Activated B cell treated with CpG ODN at 0.5 μM for 24 hours (primary cell): Measurements from ENCODE around the gene ENAM. TPM values are rescaled to one million over a fixed set of nuclear protein-coding genes. Genes with fewer than 3 reads are reported as not detected.
A peak's percentile ranks its signal among the peaks of the same experiment; 100 is the strongest.
"Not testable (repeated sequence)": the region's sequence is repeated elsewhere in the genome, so short reads cannot be mapped to it uniquely, and the experiment has no call there.

Source experiments
- ATAC-seq: fragments of 200-7000 bp; cut with Tn5 transposase; one replicate; pipeline ENCODE4 v1.10.0; 2021; ENCODE audit warnings: low read depth, mild to moderate bottlenecking, moderate library complexity
- CTCF ChIA-PET: fragments of 350-600 bp; sonication (Branson Sonifier 250); formaldehyde crosslinking; loops from one replicate; lab custom pipeline; 2021; ENCODE audit warnings: antibody characterized with exemption; lab: Charles Lee
- POLR2A ChIA-PET: fragments of 350-600 bp; sonication (Branson Sonifier 250); formaldehyde crosslinking; loops from one replicate; lab custom pipeline; 2021; ENCODE audit warnings: antibody characterized with exemption; lab: Charles Lee
- DNase-seq: peaks from one replicate; pipeline ENCODE4 v3.0.0; 2022
- H3K27ac Mint-ChIP-seq: one replicate; pipeline ENCODE4 v1.8.0; 2020; ENCODE audit warnings: mixed read lengths
- H3K27me3 Mint-ChIP-seq: one replicate; pipeline ENCODE4 v1.8.0; 2021; ENCODE audit warnings: mixed read lengths
- H3K36me3 Mint-ChIP-seq: one replicate; pipeline ENCODE4 v1.8.0; 2021; ENCODE audit warnings: low read depth, mixed read lengths
- H3K4me1 Mint-ChIP-seq: one replicate; pipeline ENCODE4 v1.8.0; 2021; ENCODE audit warnings: mixed read lengths
- H3K4me3 Mint-ChIP-seq: one replicate; pipeline ENCODE4 v1.8.0; 2020; ENCODE audit warnings: mild to moderate bottlenecking, mixed read lengths
- H3K9me3 Mint-ChIP-seq: one replicate; pipeline ENCODE4 v1.8.0; 2020; ENCODE audit warnings: mixed read lengths
- intact Hi-C: fragments of 100-400 bp; cut with micrococcal nuclease; formaldehyde crosslinking; loops from one replicate; pipeline ENCODE4 v1.15.1; 2024
- total RNA-seq: library from RNA; stranded (reverse); gene quantifications from 2 replicates; pipeline ENCODE4 v1.2.3, GENCODE V29; 2022
- TF ChIP-seq, protein P1 (sequence below): fragments of 200-600 bp; IDR thresholded peaks from one replicate; pipeline ENCODE4 v1.8.0; 2022; ENCODE audit warnings: antibody characterized with exemption, mild to moderate bottlenecking

Gene ENAM
- total RNA-seq, 1 donor from 2014 or later = not detected

DNA sequence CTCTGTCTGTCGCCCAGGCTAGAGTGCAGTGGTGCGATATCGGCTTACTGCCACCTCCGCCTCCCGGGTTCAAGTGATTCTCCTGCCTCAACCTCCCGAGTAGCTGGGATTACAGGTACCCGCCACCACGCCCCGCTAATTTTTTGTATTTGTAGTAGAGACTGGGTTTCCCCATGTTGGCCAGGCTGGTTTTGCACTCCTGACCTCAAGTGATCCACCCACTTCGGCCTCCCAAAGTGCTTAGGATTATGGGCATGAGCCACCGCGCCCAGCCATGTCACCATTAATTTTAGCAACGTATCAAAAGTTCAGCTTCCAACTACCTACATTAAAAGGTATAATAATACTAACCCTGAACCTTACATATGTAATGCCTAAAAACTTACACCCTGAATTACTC lies 58.8 kb downstream of the ENAM start:
- Mint-ChIP-seq H3K27ac (peak overlapping the region; percentile 100), H3K27me3 (no peaks in the 10 kb centered on the region), H3K36me3 (peaks cover 34% of the 10 kb centered on the region), H3K9me3 (no peaks in the 10 kb centered on the region), H3K4me3 (peak overlapping the region; percentile 99), H3K4me1 (peaks cover 46% of the 10 kb centered on the region)
- TF ChIP-seq, protein P1, sequence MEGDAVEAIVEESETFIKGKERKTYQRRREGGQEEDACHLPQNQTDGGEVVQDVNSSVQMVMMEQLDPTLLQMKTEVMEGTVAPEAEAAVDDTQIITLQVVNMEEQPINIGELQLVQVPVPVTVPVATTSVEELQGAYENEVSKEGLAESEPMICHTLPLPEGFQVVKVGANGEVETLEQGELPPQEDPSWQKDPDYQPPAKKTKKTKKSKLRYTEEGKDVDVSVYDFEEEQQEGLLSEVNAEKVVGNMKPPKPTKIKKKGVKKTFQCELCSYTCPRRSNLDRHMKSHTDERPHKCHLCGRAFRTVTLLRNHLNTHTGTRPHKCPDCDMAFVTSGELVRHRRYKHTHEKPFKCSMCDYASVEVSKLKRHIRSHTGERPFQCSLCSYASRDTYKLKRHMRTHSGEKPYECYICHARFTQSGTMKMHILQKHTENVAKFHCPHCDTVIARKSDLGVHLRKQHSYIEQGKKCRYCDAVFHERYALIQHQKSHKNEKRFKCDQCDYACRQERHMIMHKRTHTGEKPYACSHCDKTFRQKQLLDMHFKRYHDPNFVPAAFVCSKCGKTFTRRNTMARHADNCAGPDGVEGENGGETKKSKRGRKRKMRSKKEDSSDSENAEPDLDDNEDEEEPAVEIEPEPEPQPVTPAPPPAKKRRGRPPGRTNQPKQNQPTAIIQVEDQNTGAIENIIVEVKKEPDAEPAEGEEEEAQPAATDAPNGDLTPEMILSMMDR = no peak
- ATAC-seq = no peak
- intact Hi-C loops = no loop called here
- ChIA-PET POLR2A (interaction anchor here (0.7 to 2.2 kb wide), 11 partner anchors 9 to 156 kb away, joined by 3 to 12 read pairs (median 4); no protein-coding TSS in a partner anchor), CTCF (interaction anchor here (0.7 to 6.7 kb wide), 4 partner anchors 18 to 261 kb away, joined by 3 to 48 read pairs (median 4); no protein-coding TSS in a partner anchor)
- no peak for DNase-seq

DNA sequence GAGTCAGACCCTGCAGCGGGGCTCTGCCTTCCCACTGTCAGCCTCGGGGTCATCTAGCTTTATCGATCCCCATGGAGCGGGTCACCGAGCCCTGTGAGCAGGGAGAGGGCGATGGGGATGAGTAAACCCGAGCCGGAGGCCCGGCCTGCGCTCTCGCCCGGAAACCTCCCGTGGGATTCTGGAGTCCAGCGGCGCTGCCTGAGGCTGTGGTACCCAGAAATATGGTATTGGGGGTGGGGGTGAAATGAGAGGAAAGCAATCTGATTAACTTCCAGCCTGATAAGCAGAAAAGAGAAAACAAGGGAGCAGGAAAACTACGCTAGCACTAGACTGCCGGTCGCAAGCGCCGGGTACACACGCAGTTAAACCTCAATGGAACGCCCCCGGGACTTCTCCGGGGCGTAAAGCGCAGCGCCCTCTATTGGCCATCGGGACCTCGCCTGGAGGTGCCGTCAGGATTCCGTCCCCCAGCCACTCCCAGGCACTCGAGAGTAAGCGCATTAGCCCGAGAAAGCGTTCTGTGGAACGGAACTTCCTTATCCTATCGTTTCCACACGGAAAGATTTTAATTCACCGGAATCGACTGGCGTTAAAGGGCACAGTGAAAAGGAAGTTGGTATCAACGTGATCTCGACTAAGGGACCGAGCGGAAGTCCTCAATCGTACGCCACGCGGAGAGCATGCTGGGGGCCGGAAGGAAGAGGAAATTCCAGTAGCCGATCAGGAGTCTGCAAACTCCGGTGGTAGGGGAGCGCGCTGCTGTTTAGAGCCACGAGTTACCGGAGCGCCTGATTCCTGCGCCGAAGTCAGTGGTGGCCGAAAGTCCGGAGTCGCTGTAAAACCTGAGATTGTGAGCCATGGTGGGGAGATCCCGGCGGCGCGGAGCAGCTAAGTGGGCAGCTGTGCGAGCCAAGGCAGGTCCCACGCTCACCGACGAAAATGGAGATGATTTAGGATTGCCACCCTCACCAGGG lies 59.6 kb downstream of the ENAM start, which contains the start of gene UTP3:
Gene UTP3 (plus strand): TSS at position 712 of the 974 bp plus-strand sequence. CDS start 146 bp downstream, at position 858.
- Mint-ChIP-seq H3K36me3 (peaks cover 34% of the 10 kb centered on the region), H3K27me3 (no peaks in the 10 kb centered on the region), H3K4me3 (peak within 1 kb of the TSS; percentile 99), H3K9me3 (no peaks in the 10 kb centered on the region), H3K27ac (peak within 1 kb of the TSS; percentile 100), H3K4me1 (peaks cover 48% of the 10 kb centered on the region)
- DNase-seq (peak; percentile 83), ATAC-seq (peak; percentile 88)
- intact Hi-C loops = loop anchor here (1.0 to 2.0 kb wide), 10 partner anchors 8 to 305 kb away; partner anchors contain the start of genes DCK, GRSF1 and MOB1B
- CTCF ChIA-PET = interaction anchor here (0.5 to 6.7 kb wide), 8 partner anchors 17 to 306 kb away, joined by 3 to 48 read pairs (median 4); no protein-coding TSS in a partner anchor
- POLR2A ChIA-PET = interaction anchor here (0.7 to 6.0 kb wide), 23 partner anchors 7 to 305 kb away, joined by 3 to 84 read pairs (median 4); partner anchors contain the start of genes DCK and GRSF1
- TF ChIP-seq, protein P1 = peak; percentile 96

DNA sequence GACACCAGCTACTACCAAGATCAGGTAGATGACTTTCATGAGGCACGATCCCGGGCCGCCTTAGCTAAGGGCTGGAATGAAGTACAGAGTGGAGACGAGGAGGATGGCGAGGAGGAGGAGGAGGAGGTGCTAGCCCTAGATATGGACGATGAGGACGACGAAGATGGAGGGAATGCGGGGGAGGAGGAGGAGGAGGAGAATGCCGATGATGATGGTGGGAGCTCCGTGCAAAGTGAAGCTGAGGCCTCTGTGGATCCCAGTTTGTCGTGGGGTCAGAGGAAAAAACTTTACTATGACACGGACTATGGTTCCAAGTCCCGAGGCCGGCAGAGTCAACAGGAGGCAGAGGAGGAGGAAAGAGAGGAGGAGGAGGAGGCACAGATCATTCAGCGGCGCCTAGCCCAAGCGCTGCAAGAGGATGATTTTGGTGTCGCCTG lies 60.3 kb downstream of the ENAM start:
- peak; percentile 4 for ATAC-seq
- intact Hi-C loops = loop anchor here (1.0 to 2.0 kb wide), 10 partner anchors 9 to 304 kb away; partner anchors contain the start of genes DCK, GRSF1 and MOB1B
- no peaks in the 10 kb centered on the region for H3K9me3 Mint-ChIP-seq
- TF ChIP-seq, protein P1 = no peak
- CTCF ChIA-PET = interaction anchor here (0.5 to 6.7 kb wide), 5 partner anchors 16 to 305 kb away, joined by 3 to 48 read pairs (median 5); no protein-coding TSS in a partner anchor
- H3K36me3 Mint-ChIP-seq = peaks cover 37% of the 10 kb centered on the region
- peak overlapping the region; percentile 99 for H3K4me3 Mint-ChIP-seq
- no peaks in the 10 kb centered on the region for H3K27me3 Mint-ChIP-seq
- peaks cover 52% of the 10 kb centered on the region for H3K4me1 Mint-ChIP-seq
- POLR2A ChIA-PET = interaction anchor here (0.7 to 6.0 kb wide), 16 partner anchors 8 to 304 kb away, joined by 3 to 84 read pairs (median 4); partner anchors contain the start of genes DCK and GRSF1
- H3K27ac Mint-ChIP-seq = peak overlapping the region; percentile 100
- no peak for DNase-seq

DNA sequence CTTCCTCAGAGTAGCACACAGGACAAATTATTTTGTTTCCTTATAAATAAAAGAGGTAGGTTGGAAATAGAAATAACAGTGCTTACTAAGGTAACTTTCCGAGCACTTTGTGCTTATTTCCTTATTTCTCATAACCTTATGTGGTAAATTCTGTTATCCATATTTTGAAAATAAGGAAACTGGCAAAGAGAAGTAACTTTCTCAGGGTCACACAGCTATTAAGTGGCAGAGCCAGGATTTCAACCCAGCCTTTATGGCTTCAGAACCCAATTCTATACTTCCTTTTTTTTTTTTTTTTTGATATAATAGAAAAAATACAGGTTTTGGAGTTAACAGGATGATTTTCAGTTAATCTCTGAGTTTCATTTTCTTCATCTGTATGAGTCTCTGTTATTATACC lies 63.1 kb downstream of the ENAM start:
- H3K4me1 Mint-ChIP-seq = peaks cover 51% of the 10 kb centered on the region
- peaks cover 37% of the 10 kb centered on the region for H3K36me3 Mint-ChIP-seq
- no peak for ATAC-seq
- POLR2A ChIA-PET = interaction anchor here (0.6 to 6.0 kb wide), 6 partner anchors 12 to 275 kb away, joined by 3 to 84 read pairs (median 4); no protein-coding TSS in a partner anchor
- H3K4me3 Mint-ChIP-seq = no peak overlapping the region
- H3K27me3 Mint-ChIP-seq = no peaks in the 10 kb centered on the region
- DNase-seq = no peak
- no peaks in the 10 kb centered on the region for H3K9me3 Mint-ChIP-seq
- CTCF ChIA-PET = interaction anchor here (6.7 kb wide), 1 partner anchor 13 kb away, joined by 48 read pairs; no protein-coding TSS in a partner anchor
- H3K27ac Mint-ChIP-seq = no peak overlapping the region
- intact Hi-C loops = no loop called here
- TF ChIP-seq, protein P1 = no peak

DNA sequence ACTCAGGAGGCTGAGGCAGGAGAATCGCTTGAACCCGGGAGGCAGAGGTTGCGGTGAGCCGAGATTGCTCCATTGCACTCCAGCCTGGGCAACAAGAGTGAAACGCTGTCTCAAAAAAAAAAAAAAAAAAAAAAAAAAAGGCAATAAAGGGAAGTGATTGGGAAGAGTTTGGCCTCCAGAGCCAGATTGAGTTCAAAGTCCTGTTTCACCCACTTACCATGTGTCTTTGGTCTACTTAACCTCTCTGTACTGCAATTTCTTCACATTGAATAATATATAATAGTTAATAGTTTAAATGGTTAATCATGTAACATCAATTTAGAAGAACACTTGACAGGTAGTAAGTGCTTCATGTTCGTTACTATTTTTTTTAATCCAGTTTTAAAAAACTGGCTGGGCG lies 66.1 kb downstream of the ENAM start:
- H3K27me3 Mint-ChIP-seq, H3K4me3 Mint-ChIP-seq, DNase-seq, ATAC-seq, H3K27ac Mint-ChIP-seq, intact Hi-C loops, H3K9me3 Mint-ChIP-seq, CTCF ChIA-PET: not testable (repeated sequence)
- H3K36me3 Mint-ChIP-seq = peaks cover 19% of the 10 kb centered on the region
- peaks cover 29% of the 10 kb centered on the region for H3K4me1 Mint-ChIP-seq
- POLR2A ChIA-PET = interaction anchor here (0.6 to 0.7 kb wide), 2 partner anchors 122 to 145 kb away, joined by 3 to 5 read pairs; partner anchors contain the start of gene GRSF1
